ENCODE measurements around the gene USP6NL. TPM values are rescaled to one million over a fixed set of nuclear protein-coding genes. Genes with fewer than 3 reads are reported as not detected.

The USP6NL gene
- total RNA-seq, 1 donor, result 14.7 TPM

DNA sequence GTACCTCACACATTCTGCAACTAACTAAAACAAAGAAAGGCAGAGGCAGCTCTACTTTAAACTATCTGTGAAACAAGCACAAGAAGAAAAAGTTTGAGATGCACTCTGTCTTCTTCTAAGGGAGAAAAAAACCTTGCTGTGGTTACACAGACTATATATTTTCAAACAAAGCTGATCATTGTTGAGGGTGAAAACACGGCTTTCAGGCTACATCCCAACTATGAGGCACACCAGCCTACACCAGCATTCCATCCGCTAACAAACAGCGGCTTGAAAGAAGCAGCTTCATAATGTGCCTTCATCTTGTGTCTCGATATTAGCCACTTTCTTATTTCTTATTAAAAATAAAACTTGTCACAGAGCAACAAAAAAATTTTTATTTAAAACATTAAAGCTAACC, 79.1 kb downstream of the USP6NL start:
- H3K4me1 ChIP-seq (ENCODE audit: insufficient read depth, low read length), result peaks cover 25% of the 10 kb centered on the region
- no peaks in the 10 kb centered on the region for H3K27me3 ChIP-seq (ENCODE audit: insufficient read depth, low read length)
- no peaks in the 10 kb centered on the region for H3K9me3 ChIP-seq (ENCODE audit: low read depth, low read length)
- H3K4me3 ChIP-seq (ENCODE audit: low read length), result no peak overlapping the region

DNA sequence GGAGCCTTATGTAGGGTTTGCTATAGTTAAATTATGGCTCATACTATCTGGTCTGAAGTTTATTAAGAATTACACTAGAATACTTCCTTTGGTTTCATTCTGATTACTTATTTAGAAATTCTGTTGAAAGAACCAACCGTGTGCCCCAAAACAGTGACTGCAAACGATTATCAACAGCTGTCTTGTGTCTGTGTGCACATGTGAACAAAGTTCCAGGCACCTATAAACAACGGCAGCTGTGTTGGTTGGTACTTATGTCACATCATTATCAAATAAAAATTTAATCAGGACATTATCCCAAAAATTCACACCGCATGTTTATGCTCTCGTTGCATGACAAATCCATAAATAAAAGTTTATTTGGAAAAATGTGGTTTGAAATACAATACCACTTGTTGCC, 80.6 kb downstream of the USP6NL start:
- H3K9me3 ChIP-seq (ENCODE audit: low read depth, low read length), result no peaks in the 10 kb centered on the region
- no peak overlapping the region for H3K4me3 ChIP-seq (ENCODE audit: low read length)
- H3K27me3 ChIP-seq (ENCODE audit: insufficient read depth, low read length), result no peaks in the 10 kb centered on the region
- peaks cover 21% of the 10 kb centered on the region for H3K4me1 ChIP-seq (ENCODE audit: insufficient read depth, low read length)

- Histone ChIP-seq H3K9me3 (ENCODE audit: low read depth, low read length) (no peaks in the 10 kb centered on the region), H3K4me1 (ENCODE audit: insufficient read depth, low read length) (peaks cover 16% of the 10 kb centered on the region), H3K27me3 (ENCODE audit: insufficient read depth, low read length) (no peaks in the 10 kb centered on the region), H3K4me3 (ENCODE audit: low read length) (no peak overlapping the region)
Measured at GRCh38 chr10:11529276-11529903, 82.1 kb downstream of the USP6NL start.

DNA sequence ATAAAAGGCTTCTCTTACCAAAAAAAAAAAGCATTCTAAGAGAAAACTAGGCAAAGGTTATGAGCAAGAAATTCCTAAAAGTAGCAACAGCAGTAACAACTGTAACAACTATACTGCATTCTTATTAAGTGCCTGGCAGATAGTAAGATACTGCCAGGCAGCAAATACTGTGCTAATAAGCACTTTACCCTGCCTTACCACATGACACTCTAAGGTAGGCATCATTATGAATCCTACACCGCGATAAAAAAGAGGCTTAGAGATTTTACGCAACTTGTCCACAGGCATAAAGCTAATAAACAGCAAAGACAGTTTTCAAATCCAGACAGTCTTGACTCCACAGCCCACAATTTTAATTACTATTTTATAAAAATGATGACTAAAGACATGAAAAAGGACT, 83.2 kb downstream of the USP6NL start:
- H3K4me1 ChIP-seq (ENCODE audit: insufficient read depth, low read length), result peaks cover 11% of the 10 kb centered on the region
- H3K4me3 ChIP-seq (ENCODE audit: low read length), result no peak overlapping the region
- H3K27me3 ChIP-seq (ENCODE audit: insufficient read depth, low read length), result no peaks in the 10 kb centered on the region
- no peaks in the 10 kb centered on the region for H3K9me3 ChIP-seq (ENCODE audit: low read depth, low read length)

GRCh38 chr10:11527691-11528255, 83.7 kb downstream of the USP6NL start:
- Histone ChIP-seq H3K9me3 (ENCODE audit: low read depth, low read length) (no peaks in the 10 kb centered on the region), H3K4me3 (ENCODE audit: low read length) (no peak overlapping the region), H3K27me3 (ENCODE audit: insufficient read depth, low read length) (no peaks in the 10 kb centered on the region), H3K4me1 (ENCODE audit: insufficient read depth, low read length) (peaks cover 12% of the 10 kb centered on the region)

GRCh38 chr10:11527068-11527467, 84.4 kb downstream of the USP6NL start:
- H3K4me3 ChIP-seq (ENCODE audit: low read length), result no peak overlapping the region
- H3K4me1 ChIP-seq (ENCODE audit: insufficient read depth, low read length), result peaks cover 15% of the 10 kb centered on the region

GRCh38 chr10:11525503-11525902, 85.9 kb downstream of the USP6NL start:
- Histone ChIP-seq H3K27me3 (ENCODE audit: insufficient read depth, low read length) (no peaks in the 10 kb centered on the region), H3K9me3 (ENCODE audit: low read depth, low read length) (no peaks in the 10 kb centered on the region), H3K4me3 (ENCODE audit: low read length) (no peak overlapping the region), H3K4me1 (ENCODE audit: insufficient read depth, low read length) (peaks cover 15% of the 10 kb centered on the region)

More at GRCh38 chr10:11527068-11527467, 84.4 kb downstream of the USP6NL start:
- H3K9me3 ChIP-seq (ENCODE audit: low read depth, low read length), result no peaks in the 10 kb centered on the region
- H3K27me3 ChIP-seq (ENCODE audit: insufficient read depth, low read length), result no peaks in the 10 kb centered on the region

- no peaks in the 10 kb centered on the region for H3K9me3 ChIP-seq (ENCODE audit: low read depth, low read length)
- no peaks in the 10 kb centered on the region for H3K27me3 ChIP-seq (ENCODE audit: insufficient read depth, low read length)
- H3K4me3 ChIP-seq (ENCODE audit: low read length), result no peak overlapping the region
- H3K4me1 ChIP-seq (ENCODE audit: insufficient read depth, low read length), result peaks cover 7% of the 10 kb centered on the region
Measured at GRCh38 chr10:11522821-11523245, 88.6 kb downstream of the USP6NL start.

DNA sequence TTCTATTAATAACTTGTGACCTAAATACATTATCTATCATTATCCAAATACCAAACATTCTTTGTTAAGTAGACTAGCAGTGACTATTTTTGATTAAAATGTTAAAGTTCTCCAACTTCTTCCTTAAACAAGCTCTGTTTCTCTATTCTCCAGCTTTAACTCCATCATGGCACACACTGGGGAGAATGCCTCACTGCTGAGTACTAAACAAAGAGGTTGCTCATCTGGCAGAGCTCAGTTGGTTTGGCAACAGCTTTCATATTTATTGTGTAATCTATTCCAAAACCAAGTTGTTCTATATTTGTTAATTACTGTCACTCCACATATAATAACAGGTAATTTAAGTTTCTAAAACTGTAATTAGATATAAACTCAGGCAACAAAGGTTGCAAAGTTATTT, 89.6 kb downstream of the USP6NL start:
- Histone ChIP-seq H3K4me3 (ENCODE audit: low read length) (no peak overlapping the region), H3K4me1 (ENCODE audit: insufficient read depth, low read length) (peaks cover 7% of the 10 kb centered on the region), H3K27me3 (ENCODE audit: insufficient read depth, low read length) (no peaks in the 10 kb centered on the region), H3K9me3 (ENCODE audit: low read depth, low read length) (no peaks in the 10 kb centered on the region)

DNA sequence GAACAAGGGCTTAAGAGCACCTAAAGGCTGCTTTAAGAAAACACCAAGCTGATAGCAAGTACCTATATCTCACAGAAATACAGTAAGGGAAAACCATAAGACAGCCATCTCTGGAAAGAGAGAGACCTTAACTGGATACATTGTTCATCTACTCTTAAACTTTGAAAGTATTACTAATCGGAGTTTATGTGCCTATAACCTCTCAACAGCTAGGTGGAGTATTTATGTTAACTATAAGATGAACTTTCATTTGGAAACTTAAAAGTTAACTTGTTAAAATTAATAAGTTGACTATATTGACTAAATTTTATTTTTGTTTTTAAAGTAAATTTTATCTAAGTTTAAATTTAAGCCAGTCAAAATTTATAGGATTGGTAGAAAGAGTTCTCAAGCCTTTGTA, 90.6 kb downstream of the USP6NL start:
- no peak overlapping the region for H3K4me3 ChIP-seq (ENCODE audit: low read length)
- no peaks in the 10 kb centered on the region for H3K9me3 ChIP-seq (ENCODE audit: low read depth, low read length)
- H3K4me1 ChIP-seq (ENCODE audit: insufficient read depth, low read length), result peaks cover 11% of the 10 kb centered on the region
- H3K27me3 ChIP-seq (ENCODE audit: insufficient read depth, low read length), result no peaks in the 10 kb centered on the region

- Histone ChIP-seq H3K27me3 (ENCODE audit: insufficient read depth, low read length) (no peaks in the 10 kb centered on the region), H3K4me3 (ENCODE audit: low read length) (no peak overlapping the region), H3K9me3 (ENCODE audit: low read depth, low read length) (no peaks in the 10 kb centered on the region), H3K4me1 (ENCODE audit: insufficient read depth, low read length) (peaks cover 4% of the 10 kb centered on the region)
Measured at GRCh38 chr10:11517150-11517549, 94.3 kb downstream of the USP6NL start.

- no peaks in the 10 kb centered on the region for H3K9me3 ChIP-seq (ENCODE audit: low read depth, low read length)
- H3K27me3 ChIP-seq (ENCODE audit: insufficient read depth, low read length), result no peaks in the 10 kb centered on the region
- H3K4me1 ChIP-seq (ENCODE audit: insufficient read depth, low read length), result peaks cover 4% of the 10 kb centered on the region
- H3K4me3 ChIP-seq (ENCODE audit: low read length), result no peak overlapping the region
Measured at GRCh38 chr10:11516431-11516746, 95.1 kb downstream of the USP6NL start.

DNA sequence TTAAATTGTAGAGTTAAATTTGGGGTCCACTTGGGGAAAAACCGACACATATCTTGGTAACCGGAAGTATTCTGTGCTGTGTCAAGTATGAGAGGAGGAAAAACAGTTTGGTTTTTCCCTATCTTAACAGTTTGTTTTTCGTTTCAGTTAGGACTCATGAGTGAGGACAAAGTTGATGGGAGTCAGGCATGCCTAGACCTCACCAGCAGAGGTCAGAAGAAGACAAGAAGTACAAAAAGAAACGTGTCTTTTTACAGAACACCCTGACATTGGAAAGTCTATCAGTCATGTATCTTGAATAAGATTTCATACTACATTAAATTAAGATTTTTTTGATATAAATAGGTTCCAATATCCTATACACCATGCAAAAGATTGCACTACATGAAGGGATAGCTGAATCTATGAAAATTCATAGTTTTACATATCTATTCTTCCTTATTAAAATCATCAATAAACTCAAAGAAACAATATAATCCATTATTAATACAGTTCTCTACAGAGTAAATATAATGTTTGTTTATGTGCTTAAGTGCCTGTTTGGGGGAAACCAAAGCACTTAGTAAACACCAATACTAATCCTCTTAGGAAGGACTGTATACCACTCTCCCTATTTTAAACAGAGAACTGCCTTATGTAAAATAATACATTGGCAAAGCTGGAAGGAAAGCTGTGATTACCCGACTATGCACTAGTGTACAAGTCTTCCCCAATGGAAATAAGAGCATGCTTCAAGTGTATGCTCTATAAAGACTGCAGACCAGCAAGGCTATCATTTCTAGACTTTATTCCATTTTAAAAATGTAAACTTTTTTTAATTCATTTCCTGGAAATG, 95.6 kb downstream of the USP6NL start:
- H3K9me3 ChIP-seq (ENCODE audit: low read depth, low read length), result no peaks in the 10 kb centered on the region
- peaks cover 4% of the 10 kb centered on the region for H3K4me1 ChIP-seq (ENCODE audit: insufficient read depth, low read length)
- no peak overlapping the region for H3K4me3 ChIP-seq (ENCODE audit: low read length)
- H3K27me3 ChIP-seq (ENCODE audit: insufficient read depth, low read length), result no peaks in the 10 kb centered on the region

- no peaks in the 10 kb centered on the region for H3K27me3 ChIP-seq (ENCODE audit: insufficient read depth, low read length)
- H3K9me3 ChIP-seq (ENCODE audit: low read depth, low read length), result no peaks in the 10 kb centered on the region
- peaks cover 4% of the 10 kb centered on the region for H3K4me1 ChIP-seq (ENCODE audit: insufficient read depth, low read length)
- H3K4me3 ChIP-seq (ENCODE audit: low read length), result no peak overlapping the region
Measured at GRCh38 chr10:11513727-11514126, 97.7 kb downstream of the USP6NL start.

DNA sequence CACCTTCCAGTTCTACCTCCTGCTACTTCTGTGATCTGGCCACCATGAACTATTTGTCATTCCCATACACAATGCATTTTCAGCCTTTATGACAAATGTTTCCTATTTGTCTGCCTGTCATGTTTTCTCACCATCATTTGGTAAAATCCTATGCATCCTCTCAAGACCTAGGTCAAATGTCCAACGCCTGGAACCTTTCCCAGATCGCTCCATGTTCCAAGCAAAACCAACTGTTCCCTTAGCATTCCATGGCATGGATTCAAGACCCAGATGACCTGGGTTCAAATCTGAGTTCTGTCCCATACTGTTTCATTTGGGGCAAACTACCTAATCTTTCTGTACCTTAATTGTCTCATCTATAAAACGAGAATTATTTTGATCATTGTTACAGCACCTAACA, 98.9 kb downstream of the USP6NL start:
- peaks cover 4% of the 10 kb centered on the region for H3K4me1 ChIP-seq (ENCODE audit: insufficient read depth, low read length)
- H3K9me3 ChIP-seq (ENCODE audit: low read depth, low read length), result no peaks in the 10 kb centered on the region
- no peak overlapping the region for H3K4me3 ChIP-seq (ENCODE audit: low read length)
- no peaks in the 10 kb centered on the region for H3K27me3 ChIP-seq (ENCODE audit: insufficient read depth, low read length)
